Muscle of back (tissue), 13 donors: Measurements from ENCODE around the gene ROGDI. TPM values are rescaled to one million over a fixed set of nuclear protein-coding genes. Genes with fewer than 3 reads are reported as not detected.
A peak's percentile ranks its signal among the peaks of the same experiment; 100 is the strongest.

Experiments
- DNase-seq, 3 donors: peaks; one replicate each; pipeline versions ENCODE4 v3.0.0 to v3.0.0-alpha.2; 2013
- long read RNA-seq, 9 donors: transcript quantifications; one replicate each; lab custom pipeline, GENCODE V29; 2026
- polyA plus RNA-seq, 10 donors: library from polyadenylated mRNA; unstranded; fragments of 120-200 nt; gene quantifications; one replicate each; pipeline ENCODE4 v1.2.1, GENCODE V29; 2013; ENCODE audit not compliant: insufficient read length in 10 of 10

Gene ROGDI, protein sequence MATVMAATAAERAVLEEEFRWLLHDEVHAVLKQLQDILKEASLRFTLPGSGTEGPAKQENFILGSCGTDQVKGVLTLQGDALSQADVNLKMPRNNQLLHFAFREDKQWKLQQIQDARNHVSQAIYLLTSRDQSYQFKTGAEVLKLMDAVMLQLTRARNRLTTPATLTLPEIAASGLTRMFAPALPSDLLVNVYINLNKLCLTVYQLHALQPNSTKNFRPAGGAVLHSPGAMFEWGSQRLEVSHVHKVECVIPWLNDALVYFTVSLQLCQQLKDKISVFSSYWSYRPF
- polyA plus RNA-seq: 10 to 100 TPM in 9 of 10 donors, 1 to 10 TPM in 1; 6.6 to 14.9 (median 12.3) TPM
- long read RNA-seq, donor 1, partial matches to known transcripts: 0 of 2 reads
- long read RNA-seq, donor 1, other reads (novel, unspliced or antisense): 0 of 2 reads
- long read RNA-seq, donor 2, partial matches to known transcripts: 0 of 4 reads
- long read RNA-seq, donor 2, other reads (novel, unspliced or antisense): 0 of 4 reads
- long read RNA-seq, donor 3: 0 reads
- long read RNA-seq, donor 4, partial matches to known transcripts: 0 of 1 reads
- long read RNA-seq, donor 4, other reads (novel, unspliced or antisense): 0 of 1 reads
- long read RNA-seq, donor 5, partial matches to known transcripts: 0 of 6 reads
- long read RNA-seq, donor 5, other reads (novel, unspliced or antisense): 0 of 6 reads
- long read RNA-seq, donor 6, partial matches to known transcripts: 0 of 4 reads
- long read RNA-seq, donor 6, other reads (novel, unspliced or antisense): 0 of 4 reads
- long read RNA-seq, donor 7, partial matches to known transcripts: 0 of 1 reads
- long read RNA-seq, donor 7, other reads (novel, unspliced or antisense): 0 of 1 reads
- long read RNA-seq, donor 8, partial matches to known transcripts: 0 of 1 reads
- long read RNA-seq, donor 8, other reads (novel, unspliced or antisense): 0 of 1 reads
- long read RNA-seq, donor 9, partial matches to known transcripts: 0 of 2 reads
- long read RNA-seq, donor 9, other reads (novel, unspliced or antisense): 0 of 2 reads

DNA sequence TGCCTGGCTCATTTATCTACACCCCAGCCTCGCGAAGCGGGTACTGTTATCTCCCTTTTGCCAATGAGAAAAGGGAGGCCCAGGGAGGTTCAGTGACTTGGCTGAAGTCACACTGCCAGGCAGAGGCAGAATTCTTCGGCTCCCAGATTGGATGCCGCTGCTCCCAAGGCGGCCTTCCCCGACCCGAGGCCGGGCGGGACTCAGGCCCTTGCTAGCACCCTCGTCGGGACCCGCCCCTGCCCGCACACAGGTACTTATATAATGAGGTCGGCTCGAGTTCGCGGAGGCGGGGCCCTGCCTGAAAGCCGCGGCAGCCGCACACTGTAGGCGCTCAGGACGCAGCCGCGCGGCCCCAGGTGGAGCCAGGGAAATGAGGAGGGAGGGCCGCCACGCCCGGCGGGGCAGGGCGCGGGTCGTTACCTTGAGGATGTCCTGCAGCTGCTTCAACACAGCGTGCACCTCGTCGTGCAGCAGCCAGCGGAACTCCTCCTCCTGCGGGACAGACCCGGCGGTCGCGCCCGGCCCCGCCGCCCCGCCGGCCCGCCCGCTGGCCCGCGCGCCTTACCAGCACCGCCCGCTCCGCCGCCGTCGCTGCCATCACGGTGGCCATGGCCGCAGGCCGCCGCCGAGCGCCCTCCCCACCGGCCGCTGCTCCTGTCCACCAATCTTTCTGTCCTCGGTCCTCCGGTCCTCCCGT lies at the start of gene ROGDI:
TSS of gene ROGDI (minus strand) at position 672 of the 697 bp plus-strand sequence. CDS start at position 610, 62 bp downstream.
- peak in 2 of 3 donors; percentile 29 to 37 for DNase-seq

DNA sequence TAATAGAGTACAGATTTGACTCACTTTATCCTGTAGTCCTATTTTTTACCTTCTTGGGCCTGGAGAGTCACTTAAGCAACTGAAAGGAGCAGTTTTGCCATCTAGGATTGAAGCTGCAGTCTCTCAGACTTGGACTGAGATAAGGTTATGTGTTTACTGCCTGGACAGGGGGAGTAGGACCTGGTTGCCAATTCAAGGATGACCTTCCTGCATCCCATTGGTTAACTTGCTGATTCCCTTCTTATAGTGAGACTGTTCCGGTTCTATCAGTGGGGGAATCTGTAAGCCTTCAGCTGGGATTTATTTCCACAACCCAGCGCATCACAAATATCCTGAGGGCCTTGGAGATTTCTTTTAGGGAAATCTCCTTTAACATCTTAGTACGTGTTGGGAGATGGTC lies 47.8 kb upstream of the ROGDI start:
- DNase-seq: no peak

DNA sequence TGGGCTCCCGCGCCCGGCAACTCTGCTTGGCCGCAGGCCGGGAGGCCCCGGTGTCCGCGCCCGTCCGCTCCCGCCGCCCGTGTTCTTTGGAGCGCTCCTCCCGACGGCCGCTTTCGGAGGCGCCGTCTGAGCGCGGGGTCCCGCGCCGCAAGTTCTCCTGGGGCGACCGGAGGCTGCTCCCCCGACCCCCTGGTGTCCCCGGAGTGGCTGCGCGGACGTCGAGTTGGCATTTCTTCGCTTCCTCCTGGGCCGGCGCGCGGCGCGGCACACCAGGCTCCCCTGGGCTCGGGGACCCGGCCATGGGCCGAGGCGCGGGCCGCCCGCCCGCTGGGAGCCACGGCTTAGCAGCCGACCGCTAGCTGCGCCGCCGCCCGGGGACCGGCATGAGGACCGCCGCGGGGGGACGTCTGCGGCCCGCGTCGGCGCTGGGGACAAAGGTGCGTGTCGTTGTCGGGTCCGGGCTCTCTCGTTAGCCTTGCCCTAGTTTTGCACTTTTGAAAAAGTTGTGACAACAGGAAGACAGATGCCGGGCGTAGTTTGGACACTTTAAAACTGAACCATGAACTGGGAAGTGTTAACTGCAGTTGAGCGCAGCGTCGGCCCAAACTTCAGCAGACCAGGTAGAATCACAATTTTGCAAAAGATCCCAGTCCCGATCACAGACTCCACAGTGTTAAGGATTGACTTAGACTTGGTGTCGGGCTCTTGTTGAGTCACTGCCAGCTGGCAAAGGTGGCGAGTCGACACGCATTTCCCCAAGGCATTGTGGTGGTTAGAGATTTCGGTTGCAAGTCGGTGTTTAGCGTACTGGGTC lies 45.5 kb upstream of the ROGDI start:
- DNase-seq: peak; percentile 25 to 59 (median 27)

DNA sequence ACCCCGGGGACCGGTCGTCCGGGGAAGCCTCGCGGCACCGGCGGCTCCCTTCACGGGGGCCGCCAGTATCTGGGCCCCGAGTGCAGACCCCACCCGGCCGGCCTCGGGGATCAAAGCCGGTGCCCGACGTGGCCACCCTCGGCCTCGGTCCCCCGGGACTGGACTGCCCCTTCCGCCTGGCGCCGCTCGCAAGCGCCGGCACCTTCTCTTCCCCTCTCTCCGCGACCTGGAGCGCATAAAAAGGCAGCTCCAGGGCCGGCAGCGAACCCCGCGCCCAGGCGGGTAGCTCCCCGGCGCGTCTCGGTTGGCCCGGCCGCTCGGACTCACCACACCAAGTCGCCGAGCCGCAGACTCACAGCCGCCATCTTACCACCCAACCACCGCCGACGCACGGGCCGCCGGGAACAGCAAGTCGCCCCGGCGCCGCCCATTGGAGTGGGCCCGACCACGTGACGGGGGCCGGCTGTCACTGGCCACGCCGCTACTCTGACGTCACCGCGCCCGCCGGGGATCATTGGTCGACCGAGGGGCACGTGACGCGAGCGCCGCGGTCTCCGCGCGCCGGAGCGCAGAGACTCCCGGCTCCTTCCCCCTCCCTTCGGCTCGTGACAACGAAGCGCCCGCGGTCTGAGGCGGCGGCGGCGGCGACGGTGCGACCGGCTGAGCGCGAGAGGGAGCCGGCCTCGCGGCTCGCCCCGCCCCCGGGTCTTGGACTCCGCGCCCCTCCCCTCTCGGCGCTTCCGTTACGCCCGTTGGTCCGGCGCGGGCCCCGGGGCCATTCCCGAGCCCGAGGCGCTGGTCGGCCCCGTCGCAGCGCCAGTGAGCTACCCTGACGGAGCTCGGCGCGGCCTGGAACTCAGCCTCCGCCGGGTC lies 44.7 kb upstream of the ROGDI start, which contains the start of the genes GLYR1 and UBN1:
TSS of gene GLYR1 (minus strand) at position 388 of the 873 bp plus-strand sequence. CDS start at position 365, 23 bp downstream.
TSS of gene UBN1 (plus strand) at position 581 of the 873 bp plus-strand sequence. CDS start 5,437 bp downstream, outside the sequence.
- DNase-seq: peak; percentile 98 to 99 (median 98)

DNA sequence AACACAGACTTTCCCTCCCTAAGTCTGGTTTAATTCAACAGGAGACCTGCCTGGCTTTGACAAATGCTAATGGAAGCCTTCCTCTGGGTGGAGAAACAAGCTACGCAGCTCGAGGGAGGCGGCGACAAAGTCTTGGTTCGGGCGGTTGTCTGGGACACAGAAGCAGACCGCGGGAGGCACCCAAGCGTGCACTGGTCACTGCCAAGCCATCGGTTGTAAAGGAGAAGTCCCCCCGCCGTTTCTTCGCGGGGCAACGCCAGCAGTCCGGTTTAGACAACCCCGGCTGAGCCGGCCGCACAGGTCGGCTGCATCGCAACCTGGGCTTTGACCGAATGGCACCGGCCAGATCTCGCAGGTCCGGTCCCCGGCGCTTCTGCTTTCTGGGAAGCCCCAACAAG lies 44.1 kb upstream of the ROGDI start:
- DNase-seq: peak; percentile 17 to 60 (median 32)

DNA sequence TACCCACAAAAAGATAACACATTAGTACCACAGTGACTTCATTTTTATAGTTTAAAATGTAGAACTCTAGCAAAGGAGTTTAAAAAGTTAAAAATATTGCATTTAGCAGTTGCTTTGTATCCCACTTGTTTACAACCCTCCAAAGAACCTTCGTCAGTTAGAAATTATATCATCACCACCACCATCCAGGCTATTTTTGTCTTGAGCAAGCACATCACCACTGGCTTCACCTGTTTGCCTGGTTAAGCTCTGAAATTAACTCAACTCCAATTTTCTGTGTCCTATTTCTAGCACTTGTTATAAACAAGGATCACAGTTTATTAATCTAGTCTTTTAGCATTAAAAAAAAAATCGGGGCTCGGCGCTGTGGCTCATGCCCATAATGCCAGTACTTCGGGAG lies 38.6 kb upstream of the ROGDI start:
- no peak for DNase-seq

DNA sequence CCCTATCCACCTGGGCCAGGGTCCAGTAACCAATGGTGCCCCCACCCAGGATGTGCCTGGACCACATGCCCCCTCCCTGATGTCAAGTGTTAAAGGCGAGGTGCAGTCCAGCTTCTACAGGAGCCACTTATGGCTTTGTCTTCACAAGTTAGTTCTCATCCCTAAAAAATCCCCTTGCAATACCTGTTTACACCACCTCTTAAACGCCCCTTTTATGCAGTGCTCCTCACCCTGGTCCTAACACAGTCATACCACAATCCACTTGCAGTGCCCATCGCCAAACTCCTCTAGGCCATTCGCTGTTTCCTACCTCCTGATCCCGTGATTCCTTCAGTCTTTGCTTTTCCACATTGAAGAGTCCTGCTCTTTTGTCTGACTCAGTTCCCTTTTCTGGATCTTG lies 37.5 kb upstream of the ROGDI start:
- no peak for DNase-seq

DNA sequence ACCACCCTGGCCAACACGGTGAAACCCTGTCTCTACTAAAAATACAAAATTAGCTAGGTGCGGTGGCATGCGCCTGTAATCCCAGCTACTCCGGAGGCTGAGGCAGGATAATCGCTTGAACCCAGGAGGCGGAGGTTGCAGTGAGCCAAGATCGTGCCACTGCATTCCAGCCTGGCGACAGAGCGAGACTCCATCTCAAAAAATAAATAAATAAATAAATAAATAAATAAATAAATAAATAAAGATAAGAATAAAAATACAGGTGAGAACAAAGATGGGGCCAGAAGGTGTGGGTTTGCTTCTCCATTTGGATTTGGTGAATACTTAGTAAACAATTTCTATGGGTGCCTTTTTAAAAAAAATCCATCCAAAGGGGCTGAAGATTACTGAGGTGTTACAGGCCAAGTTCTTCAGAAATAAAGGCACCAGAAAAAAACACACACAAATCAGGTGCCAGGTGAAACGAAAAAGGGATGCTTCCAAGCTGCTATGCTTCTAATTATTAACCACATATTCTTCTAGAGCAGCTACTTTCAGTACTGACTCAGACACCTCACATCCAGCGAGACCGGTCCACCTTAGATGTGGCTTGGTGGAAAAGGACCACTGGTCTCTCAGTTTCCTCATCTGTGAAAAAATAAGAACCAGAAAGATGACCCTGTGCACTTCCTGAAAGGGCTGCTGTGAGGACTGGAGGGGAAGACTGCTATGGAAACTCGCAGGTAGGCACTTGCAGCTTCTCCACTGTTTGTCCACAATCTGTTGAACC lies 35.5 kb upstream of the ROGDI start:
- no peak for DNase-seq

DNA sequence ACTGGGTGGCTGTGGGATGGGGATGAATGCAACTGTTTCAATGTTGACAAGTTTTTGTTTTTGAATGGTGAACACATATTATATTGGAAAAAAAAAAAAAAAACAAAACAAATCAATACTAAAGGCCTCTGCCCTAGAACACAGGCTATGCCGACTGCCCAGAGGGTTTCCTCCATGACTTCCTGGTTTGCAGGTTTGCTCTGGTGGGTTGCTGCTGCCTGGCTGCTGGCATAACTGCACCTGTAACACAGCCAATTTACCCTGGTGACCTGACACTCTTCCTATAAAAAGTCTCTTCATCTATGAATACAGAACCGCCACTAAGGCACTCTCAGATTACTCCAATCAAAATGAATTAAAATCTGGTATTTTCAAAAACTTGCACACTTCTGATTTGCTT lies 34.3 kb upstream of the ROGDI start:
- DNase-seq: no peak

DNA sequence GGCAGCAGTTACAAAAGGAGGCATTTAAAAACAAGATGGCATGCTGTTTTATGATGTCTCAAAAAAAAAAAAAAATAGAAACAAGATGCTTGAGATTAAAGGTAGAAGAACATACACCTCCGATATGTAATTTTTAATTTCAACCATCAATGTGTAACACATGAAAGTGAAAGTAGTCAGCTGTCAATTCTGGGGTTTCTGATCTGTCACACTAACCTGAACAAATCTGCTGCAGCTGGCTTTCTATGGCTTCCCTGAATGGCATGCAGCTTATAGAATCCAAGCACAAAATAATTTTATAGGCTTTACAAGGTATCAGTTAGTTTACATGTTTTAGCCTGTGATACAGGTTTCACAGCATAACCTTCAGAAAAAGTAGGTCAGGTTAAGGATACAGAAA lies 31.2 kb upstream of the ROGDI start:
- DNase-seq: no peak

DNA sequence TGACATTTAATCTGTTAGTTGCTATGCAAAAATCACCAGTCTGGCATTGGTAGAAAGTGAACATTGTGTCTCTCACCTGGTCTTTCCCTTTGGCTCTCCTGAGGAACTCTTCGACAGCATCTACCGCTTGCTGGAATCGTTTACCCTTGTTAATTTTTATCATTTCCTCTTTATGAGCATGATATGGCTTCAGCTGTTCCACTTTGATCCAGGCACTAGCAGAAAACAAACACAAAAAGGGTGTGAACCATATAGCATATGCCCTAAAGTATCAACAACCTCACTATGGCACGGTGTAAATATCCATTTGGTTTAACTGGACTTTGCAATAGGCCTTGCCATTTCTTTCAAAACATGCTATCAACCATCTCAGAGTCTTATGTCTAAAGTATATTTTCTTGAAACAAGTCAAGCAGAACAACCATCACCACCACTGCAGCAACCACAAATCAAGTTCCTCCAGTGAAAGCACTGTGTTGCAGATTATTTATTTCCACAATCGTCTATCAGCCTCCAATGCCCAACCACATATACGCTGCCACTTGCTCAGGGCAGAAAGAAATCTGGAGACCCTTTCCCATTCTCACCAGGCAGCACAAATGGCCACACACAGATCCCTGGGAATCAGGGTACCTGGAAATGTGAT lies 30.4 kb upstream of the ROGDI start:
- no peak for DNase-seq

DNA sequence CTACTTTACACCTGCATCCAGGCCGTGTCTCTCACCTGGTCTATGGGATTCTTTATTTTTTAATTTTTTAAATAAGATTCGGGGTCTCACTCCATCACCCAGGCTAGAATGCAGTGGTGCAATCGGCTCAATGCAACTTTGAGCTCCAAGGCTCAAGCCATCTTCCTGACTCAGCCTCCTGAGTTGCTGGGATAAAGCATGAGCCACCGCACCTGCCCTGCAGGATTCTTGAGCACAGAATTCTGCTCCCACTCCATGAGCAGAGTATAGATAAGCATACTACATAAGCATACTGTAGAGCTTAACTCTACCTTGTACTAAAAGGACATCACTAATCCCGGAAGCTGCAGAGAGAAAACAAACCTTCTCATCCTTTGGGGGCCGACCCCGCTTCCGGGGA lies 29.2 kb upstream of the ROGDI start:
- DNase-seq: no peak

DNA sequence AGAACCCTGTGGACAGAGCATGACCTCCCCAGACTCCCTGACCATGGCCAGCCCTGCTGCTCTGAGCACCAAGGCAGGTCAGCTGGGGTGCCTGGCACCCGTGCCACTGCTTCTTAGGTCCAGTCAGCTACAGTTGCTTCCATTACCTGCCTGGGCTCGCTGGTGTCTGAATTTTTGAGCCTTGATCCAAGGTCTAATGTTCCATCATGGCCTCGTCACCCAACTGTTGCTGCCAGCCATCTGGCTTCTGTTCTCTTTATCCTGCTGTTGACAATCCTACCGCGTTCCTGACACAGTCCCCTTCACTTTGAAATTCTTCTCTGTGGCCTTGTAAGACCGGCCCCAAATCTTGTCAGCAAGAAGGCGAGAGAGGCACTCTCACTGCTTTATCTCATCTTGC lies 28.0 kb upstream of the ROGDI start:
- no peak for DNase-seq

DNA sequence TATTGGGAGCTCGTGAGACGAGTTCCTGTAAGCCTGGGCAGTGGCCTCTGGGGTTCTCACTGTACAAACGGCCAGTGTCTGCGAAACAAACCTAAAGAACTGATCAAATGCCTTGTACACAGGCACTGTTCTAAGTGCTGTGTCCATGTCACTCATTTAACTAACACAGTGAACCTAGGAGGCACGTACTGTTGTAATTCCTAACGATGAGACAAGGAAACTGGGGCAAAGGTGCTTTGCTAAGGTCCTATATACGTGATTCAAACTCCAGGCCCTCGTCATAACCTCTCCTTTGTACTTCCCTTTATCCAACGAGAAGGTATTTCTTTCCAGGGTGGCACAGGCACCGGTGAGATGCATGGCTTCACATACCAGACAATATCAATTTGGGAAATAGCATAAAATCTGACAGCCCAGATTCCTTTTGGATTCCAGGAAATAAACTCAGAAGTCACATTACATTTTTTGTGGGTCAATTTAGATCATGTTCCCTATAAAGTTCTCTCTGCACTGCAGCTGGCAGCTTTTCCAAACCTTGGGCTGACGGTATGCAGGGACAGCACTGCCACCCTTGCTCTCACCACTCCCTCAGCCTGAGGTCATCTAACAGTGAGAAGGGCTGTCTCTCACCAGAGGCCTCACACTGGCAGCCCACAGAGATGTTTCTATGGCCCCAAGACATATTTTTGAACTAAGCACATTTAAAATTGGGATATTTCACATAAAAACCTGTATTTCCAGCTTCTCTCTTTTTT lies 26.3 kb upstream of the ROGDI start:
- no peak for DNase-seq

DNA sequence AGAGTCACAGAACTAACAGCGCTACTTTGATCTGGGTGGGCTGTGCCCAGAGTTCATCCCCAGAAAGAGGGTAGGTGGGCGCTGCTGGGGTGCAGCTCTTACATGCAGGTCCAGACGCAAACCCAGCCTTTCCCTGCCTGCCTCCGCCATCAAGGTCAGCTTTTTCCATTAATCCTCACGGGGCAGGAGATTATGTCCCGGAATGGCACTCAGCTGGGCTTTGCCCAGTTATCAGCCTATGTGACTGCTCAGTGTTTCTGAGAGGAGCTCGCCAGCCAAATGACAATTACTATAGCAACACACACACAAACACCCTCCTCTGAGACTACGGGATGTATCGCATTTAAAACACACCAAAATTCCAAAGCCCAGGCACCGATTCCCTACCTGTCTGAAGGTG lies 24.5 kb upstream of the ROGDI start:
- DNase-seq: no peak

DNA sequence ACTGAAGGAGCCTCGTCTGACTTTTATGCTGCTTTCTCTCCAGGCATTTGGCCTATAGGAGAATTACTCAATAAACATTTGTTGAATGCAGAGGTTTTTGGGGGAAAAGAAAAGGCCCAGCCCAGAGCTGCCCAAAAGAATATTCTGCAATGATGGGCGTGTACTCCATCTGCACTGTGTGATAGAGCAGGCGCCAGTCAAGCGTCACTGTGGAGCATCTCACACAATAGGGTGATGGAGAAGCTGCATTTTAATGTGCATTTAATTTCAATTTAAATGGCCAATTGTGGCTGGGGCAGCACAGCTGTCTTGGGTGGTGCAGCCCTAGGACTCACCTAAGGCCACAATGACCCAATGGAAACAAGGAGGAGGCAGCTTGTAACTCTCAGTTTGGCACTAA lies 24.1 kb upstream of the ROGDI start:
- no peak for DNase-seq

DNA sequence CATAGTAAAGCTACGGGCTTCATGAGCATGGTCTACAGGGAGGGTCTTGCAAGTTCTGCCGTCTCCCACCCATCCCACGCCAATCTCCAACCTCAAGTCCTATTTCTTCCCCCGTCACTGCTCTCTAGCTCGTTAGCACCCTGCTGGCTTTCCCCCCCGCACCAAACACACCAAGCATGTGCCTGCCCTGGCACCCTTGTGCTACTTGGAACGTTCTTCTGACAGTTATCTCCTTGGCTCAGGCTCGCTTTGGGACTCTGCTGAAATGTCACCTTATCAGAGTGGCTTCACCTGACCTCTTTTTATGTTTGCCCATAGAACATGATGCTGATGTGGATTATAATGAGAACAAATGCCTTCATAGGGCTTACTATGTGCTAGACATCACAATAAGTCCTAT lies 22.8 kb upstream of the ROGDI start:
- DNase-seq: no peak

DNA sequence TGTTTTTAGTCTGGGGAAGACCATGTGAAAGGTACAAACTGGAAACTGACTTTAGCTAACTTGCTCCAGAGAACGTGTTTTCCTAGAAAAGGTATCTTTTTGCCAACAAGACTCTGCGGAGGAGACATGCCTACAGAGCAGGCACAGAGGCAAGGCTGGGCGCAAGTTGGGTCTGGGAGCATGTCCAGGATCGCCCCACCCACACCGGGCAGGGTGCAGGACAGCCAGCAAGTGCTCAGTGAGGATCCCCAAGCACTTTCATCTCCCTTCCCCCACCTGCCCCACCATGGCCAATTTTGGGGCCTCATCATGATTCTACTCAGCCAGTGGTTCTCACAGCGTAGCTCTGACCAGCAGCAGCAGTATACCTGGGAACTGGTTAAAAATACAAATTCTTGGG lies 18.2 kb upstream of the ROGDI start:
- no peak for DNase-seq
